ENCODE results near the gene CACNA2D3. TPM values are rescaled to one million over a fixed set of nuclear protein-coding genes. Genes with fewer than 3 reads are reported as not detected.
"Not testable (repeated sequence)": the region's sequence is repeated elsewhere in the genome, so short reads cannot be mapped to it uniquely, and the experiment has no call there.

Gene CACNA2D3
- total RNA-seq, 1 donor from 2014 or later, result not detected

DNA sequence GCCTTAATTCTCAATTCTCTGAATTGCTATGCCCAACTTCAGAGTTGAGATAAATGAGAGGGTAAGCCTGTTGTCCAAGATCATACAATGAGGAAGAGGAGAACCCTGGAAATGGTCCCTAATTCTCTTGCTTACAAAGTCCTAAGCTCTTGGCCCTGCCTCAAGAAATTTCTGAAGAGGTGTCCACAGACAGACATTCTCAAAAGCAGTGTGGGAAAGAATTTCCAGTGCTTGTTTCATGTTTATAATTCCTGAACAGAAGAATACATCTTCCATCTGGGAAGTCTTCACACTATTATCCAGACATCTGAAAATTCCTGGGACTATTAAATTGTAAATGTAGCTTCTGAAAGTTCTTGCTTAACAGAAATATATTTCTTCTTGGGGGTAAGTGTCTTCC, 972.3 kb downstream of the CACNA2D3 start:
- DNase-seq (ENCODE audit: low spot score), result no peak
- Mint-ChIP-seq H3K36me3 (ENCODE audit: low read depth) (no peaks in the 10 kb centered on the region), H3K27me3 (ENCODE audit: low read depth) (no peaks in the 10 kb centered on the region), H3K4me3 (ENCODE audit: unreplicated experiment) (no peak overlapping the region), H3K27ac (ENCODE audit: unreplicated experiment) (no peak overlapping the region), H3K9me3 (ENCODE audit: low read depth) (peaks cover 4% of the 10 kb centered on the region), H3K4me1 (ENCODE audit: low read depth) (peaks cover 4% of the 10 kb centered on the region)
- TF ChIP-seq, protein P1, sequence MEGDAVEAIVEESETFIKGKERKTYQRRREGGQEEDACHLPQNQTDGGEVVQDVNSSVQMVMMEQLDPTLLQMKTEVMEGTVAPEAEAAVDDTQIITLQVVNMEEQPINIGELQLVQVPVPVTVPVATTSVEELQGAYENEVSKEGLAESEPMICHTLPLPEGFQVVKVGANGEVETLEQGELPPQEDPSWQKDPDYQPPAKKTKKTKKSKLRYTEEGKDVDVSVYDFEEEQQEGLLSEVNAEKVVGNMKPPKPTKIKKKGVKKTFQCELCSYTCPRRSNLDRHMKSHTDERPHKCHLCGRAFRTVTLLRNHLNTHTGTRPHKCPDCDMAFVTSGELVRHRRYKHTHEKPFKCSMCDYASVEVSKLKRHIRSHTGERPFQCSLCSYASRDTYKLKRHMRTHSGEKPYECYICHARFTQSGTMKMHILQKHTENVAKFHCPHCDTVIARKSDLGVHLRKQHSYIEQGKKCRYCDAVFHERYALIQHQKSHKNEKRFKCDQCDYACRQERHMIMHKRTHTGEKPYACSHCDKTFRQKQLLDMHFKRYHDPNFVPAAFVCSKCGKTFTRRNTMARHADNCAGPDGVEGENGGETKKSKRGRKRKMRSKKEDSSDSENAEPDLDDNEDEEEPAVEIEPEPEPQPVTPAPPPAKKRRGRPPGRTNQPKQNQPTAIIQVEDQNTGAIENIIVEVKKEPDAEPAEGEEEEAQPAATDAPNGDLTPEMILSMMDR (IDR thresholded peaks at IDR 0.05), result no peak

DNA sequence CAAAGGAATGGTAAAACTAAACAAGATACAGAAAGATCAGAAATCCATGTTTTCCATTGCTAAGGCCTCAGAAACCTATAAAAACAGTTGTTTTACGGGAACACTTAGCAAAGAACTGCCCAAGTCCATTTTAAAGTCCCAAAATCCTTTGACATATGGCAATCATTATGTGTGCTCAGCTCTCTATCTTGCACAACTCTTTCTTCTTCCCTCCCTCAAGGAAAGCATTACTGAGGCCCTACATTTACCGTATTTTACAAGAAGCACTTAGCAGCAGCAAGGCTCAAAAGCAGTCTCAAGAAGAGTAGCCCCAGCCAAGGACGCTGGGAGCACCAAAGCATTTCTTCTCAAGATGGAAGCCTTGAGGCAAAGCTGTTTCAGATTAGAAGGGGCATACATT, 975.1 kb downstream of the CACNA2D3 start:
- no peak overlapping the region for H3K4me3 Mint-ChIP-seq (ENCODE audit: unreplicated experiment)
- DNase-seq (ENCODE audit: low spot score), result no peak
- H3K36me3 Mint-ChIP-seq (ENCODE audit: low read depth), result no peaks in the 10 kb centered on the region
- no peaks in the 10 kb centered on the region for H3K27me3 Mint-ChIP-seq (ENCODE audit: low read depth)
- TF ChIP-seq, protein P1 (IDR thresholded peaks at IDR 0.05), result no peak
- H3K27ac Mint-ChIP-seq (ENCODE audit: unreplicated experiment), result no peak overlapping the region
- H3K9me3 Mint-ChIP-seq (ENCODE audit: low read depth), result peaks cover 4% of the 10 kb centered on the region
- no peaks in the 10 kb centered on the region for H3K4me1 Mint-ChIP-seq (ENCODE audit: low read depth)

DNA sequence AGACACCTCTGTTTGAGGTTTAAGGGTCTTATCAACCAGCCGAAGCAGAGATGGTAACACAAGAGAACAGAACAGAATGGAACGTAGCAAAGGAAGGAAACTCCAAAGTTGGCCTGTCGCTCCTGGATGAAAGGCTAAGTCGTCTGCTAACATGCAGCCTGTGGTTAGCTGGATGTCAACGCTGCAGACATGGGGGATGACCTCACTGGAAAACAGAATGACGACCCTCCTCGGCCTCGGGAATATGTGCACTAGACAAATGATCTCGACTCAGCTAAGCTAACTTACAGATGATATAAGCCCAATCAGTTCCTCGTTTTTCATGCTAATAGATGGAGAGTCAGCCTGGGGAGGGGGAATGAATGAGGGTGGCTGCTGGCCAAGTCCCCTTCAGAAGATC, 983.3 kb downstream of the CACNA2D3 start:
- no peak for DNase-seq (ENCODE audit: low spot score)
- Mint-ChIP-seq H3K27me3 (ENCODE audit: low read depth) (no peaks in the 10 kb centered on the region), H3K36me3 (ENCODE audit: low read depth) (no peaks in the 10 kb centered on the region), H3K4me1 (ENCODE audit: low read depth) (no peaks in the 10 kb centered on the region), H3K27ac (ENCODE audit: unreplicated experiment) (no peak overlapping the region), H3K4me3 (ENCODE audit: unreplicated experiment) (no peak overlapping the region), H3K9me3 (ENCODE audit: low read depth) (no peaks in the 10 kb centered on the region)
- TF ChIP-seq, protein P1 (IDR thresholded peaks at IDR 0.05), result no peak

DNA sequence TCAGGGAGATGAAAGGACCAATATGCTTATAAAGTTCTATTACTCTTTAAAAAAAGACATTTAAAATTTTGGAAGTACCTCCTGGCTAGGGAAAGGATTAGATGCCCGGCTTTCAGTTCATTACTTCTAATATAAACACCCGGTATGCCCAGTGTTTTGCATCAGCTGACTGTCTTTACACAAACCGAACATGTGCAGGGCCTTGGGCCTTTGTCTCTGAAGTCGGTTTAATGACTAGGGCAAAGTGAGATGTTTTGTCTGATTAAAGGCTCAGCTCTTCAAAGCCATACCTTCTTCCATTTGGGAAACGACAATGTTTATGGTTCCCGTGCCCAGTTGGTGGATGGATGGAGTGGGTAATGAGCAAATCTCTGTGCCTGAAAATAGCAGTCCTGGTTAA, 984.8 kb downstream of the CACNA2D3 start:
- no peaks in the 10 kb centered on the region for H3K27me3 Mint-ChIP-seq (ENCODE audit: low read depth)
- TF ChIP-seq, protein P1 (IDR thresholded peaks at IDR 0.05), result no peak
- no peaks in the 10 kb centered on the region for H3K36me3 Mint-ChIP-seq (ENCODE audit: low read depth)
- DNase-seq (ENCODE audit: low spot score), result no peak
- H3K4me3 Mint-ChIP-seq (ENCODE audit: unreplicated experiment), result no peak overlapping the region
- H3K9me3 Mint-ChIP-seq (ENCODE audit: low read depth), result no peaks in the 10 kb centered on the region
- no peak overlapping the region for H3K27ac Mint-ChIP-seq (ENCODE audit: unreplicated experiment)
- H3K4me1 Mint-ChIP-seq (ENCODE audit: low read depth), result no peaks in the 10 kb centered on the region

DNA sequence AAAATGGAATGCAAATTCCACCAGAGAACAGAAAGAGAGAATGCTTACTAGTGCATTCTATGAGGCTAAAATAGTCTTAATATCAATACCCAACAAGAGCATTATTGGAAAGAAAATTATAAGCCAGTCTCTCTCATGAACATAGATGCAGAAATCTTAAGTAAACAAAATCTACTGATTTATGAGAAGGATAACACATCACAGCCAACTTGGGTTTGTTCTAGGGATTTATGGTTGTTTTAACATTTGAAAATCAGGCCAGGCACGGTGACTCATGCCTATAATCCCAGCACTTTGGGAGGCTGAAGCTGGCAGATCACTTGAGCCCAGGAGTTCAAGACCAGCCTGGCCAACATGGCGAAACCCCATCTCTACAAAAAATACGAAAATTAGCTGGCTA, 989.6 kb downstream of the CACNA2D3 start:
- not testable (repeated sequence) for DNase-seq (ENCODE audit: low spot score); H3K27me3 Mint-ChIP-seq (ENCODE audit: low read depth)

DNA sequence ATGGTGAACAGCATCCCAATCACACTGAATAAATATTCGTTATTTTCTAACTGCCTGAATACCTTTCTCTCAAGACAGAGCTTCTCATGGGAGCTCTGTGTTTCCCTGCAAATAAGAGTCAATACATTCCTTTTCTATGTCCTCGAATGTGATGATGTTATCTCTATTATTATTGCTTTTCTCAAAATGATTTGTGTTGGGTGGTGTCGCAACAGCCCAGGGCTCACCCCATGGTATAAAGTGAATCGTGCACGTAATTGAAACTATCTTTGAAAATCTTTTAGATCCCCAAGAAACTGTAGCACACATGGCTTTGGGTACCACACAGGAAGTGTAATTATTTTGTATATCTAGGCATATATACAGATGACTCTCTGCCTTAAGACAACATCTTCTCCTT, 996.1 kb downstream of the CACNA2D3 start:
- H3K27ac Mint-ChIP-seq (ENCODE audit: unreplicated experiment), result no peak overlapping the region
- TF ChIP-seq, protein P1 (IDR thresholded peaks at IDR 0.05), result no peak
- H3K36me3 Mint-ChIP-seq (ENCODE audit: low read depth), result peaks cover 3% of the 10 kb centered on the region
- peaks cover 5% of the 10 kb centered on the region for H3K27me3 Mint-ChIP-seq (ENCODE audit: low read depth)
- no peak for DNase-seq (ENCODE audit: low spot score)
- no peaks in the 10 kb centered on the region for H3K4me1 Mint-ChIP-seq (ENCODE audit: low read depth)
- no peaks in the 10 kb centered on the region for H3K9me3 Mint-ChIP-seq (ENCODE audit: low read depth)
- H3K4me3 Mint-ChIP-seq (ENCODE audit: unreplicated experiment), result no peak overlapping the region

More for the DNA sequence above, 989.6 kb downstream of the CACNA2D3 start:
- H3K36me3 Mint-ChIP-seq (ENCODE audit: low read depth); H3K4me3 Mint-ChIP-seq (ENCODE audit: unreplicated experiment); H3K9me3 Mint-ChIP-seq (ENCODE audit: low read depth); H3K27ac Mint-ChIP-seq (ENCODE audit: unreplicated experiment); H3K4me1 Mint-ChIP-seq (ENCODE audit: low read depth): not testable (repeated sequence)

Data from chondrocyte (in vitro differentiated cells).